Fibroblast of skin of abdomen (primary cell): ENCODE data around the gene VAPA.

ENCODE experiments used
- DNase-seq: peaks from one replicate; pipeline ENCODE4 v3.0.0-alpha.2; 2013

Gene VAPA

DNA sequence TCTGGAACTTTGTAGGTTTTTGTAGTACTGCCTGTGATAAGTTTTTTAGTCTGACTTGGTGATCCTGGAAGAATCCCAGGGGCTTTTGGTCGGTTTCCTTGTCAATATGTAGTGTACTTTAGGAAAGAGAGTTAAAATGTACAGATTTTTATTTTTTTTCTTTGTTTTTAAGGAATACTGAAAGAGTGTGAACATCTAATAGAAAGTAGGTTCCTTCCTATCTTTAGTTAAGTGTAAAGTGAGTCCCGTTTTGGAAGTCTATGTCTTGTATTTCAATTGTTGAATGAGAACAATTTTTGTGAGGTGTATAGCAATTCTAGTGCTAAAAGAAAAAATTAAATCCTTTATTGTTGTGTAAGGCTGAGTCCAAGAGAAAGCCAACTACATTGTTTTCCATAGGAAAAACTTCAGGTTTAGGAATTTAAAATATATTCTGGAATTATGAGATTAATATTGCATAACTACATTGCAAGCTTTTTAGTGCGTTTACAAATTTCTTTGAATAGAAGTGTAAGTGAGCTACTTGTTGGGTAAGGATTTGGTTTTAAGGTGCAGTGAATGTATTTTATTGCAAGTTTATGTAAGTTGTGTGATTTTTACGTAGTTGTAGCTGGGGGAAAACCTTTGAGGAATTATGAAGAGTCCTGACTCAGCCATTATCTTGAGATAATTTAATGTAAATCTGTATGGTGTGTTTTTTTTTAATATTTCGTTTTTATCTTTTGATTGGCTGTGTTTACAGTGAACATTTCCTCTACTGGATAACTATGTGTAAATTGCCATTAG, 1.7 kb downstream of the VAPA start:
- DNase-seq = no peak

- DNase-seq = no peak
Observed at GRCh38 chr18:9916077-9916639, 2.3 kb downstream of the VAPA start.

- no peak for DNase-seq
Observed at GRCh38 chr18:9916808-9917207, 3.0 kb downstream of the VAPA start.

DNA sequence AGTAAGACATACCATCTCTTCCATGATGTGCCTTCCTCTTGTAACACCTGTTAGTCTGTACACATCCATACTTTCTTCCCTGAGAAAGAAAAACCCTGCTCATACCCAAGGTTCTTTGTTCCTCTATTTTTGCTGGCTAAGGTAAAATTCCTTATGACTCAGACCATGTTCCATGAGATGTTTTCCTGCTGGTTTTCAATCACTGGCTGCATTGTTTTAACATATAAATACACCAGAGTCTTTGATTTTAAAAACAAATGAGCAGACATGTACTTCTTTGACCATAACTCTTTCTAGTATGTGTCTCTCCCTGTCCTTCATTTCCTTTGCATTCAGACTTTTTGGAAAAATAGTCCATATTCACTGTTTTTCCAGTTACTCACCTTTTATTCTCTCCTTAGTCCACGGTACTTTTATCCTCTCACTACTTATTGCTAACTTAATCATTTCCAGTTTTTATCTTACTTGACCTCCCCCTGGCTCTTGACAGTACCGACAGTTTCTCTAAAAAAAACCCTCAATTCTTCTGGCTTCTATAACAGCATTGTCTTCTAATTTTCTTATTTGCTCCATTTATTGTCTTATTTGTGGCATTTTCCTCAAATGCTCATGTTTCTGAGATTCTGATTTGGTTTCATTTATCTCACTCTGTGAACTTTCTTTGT, 4.3 kb downstream of the VAPA start:
- DNase-seq = peak; percentile 33

DNA sequence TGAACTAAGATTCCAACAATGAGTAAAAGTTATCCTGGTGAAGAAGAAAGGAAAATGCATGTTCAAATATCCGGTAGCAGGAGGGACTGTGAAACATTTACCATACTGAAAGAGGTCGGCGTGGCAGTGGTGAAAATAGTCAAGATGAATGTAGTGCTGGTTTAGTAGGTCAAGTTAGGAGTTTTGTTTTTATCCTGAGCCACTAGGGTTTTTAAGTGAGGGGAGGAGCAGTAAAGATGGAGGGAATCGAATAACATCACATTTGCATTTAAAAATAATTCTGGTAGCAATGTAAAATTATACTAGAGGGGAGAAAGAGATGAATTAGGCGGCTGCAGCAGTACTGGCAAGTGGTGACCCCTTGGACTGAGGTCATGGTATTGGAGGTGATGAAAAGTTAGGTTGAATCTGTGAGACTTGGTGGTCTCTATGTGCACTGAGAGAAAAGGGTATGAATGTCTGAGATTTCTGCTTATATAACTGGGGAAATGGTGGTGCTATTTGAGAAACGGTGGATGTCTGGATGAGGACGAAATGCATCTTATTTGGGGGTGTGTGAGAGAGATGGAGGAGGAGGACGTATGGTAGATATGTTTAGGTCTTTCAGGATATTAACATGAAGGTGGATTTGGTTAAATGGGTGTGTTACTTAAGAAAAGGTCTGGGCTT, 5.9 kb downstream of the VAPA start:
- DNase-seq = no peak

GRCh38 chr18:9922592-9923311, 8.9 kb downstream of the VAPA start:
- DNase-seq = no peak

DNA sequence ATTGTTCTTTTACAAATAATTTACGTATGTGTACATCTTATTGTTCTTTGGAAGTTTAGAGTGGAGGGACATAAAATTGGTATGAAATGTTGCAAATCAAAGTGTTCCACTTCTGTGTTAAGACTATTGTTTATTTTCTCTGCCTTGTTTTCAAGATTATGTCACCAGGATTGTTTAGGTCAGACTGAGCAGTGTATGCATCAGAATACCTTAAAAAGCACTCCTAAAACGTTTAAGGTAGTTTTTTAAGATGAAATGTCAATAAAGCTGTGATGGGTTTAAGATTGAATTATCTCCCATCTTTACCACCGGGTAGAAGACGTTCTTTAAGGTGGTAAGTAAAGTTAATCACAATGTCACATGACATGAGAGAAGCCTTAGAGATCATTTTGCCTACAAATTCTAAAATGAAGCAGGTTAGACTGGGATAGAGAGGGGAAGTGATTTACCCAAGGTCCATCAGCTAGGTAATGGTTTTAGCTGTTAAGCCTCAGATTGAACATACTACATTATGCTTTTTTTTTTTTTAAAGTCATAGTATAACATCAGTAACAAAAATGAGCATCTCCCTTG, 10.6 kb downstream of the VAPA start:
- no peak for DNase-seq

GRCh38 chr18:9925369-9925768, 11.6 kb downstream of the VAPA start:
- no peak for DNase-seq

DNA sequence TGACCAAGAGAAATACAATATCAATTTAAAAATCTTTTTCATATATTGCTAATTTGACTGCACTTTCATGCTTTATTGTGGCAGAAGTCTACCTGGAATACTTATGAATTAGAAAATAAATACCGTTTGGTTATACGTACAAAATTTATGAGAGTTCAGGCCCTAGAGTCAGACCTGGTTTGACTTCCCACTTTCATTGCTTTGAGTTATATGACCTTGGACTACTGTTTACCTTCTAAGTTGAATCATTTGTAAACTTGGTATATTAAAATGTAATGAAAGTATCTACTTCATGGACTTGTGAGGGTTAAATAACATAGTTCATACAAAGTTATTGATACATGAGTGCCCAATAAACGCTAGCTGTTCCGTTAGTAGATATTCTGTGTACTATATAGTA, 12.0 kb downstream of the VAPA start:
- DNase-seq = no peak

- no peak for DNase-seq
Observed at GRCh38 chr18:9926223-9926894, 12.5 kb downstream of the VAPA start.

DNA sequence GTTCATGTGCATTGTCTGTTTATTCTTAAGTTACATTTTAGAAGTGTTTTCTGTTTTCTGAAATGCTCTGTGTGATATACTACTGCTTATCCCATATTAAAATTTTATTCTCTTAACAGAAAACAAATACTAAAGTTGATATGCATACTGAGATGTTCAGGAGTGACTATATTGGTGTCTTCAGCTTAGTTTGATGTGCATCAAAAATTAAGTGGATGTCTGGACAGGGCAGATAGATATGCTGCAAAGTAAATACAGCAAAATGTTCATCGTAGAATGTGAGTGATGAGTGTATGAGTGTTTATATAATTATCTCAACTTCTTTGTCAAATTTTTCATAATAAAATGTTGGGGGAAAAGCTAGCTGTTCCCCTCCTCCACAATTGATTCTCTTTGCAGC, 13.2 kb downstream of the VAPA start:
- no peak for DNase-seq

GRCh38 chr18:9927392-9928063, 13.7 kb downstream of the VAPA start:
- DNase-seq = no peak

GRCh38 chr18:9928646-9929259, 14.9 kb downstream of the VAPA start:
- no peak for DNase-seq

- no peak for DNase-seq
Observed at GRCh38 chr18:9930299-9930884, 16.6 kb downstream of the VAPA start.

- DNase-seq = no peak
Observed at GRCh38 chr18:9931146-9931545, 17.3 kb downstream of the VAPA start.

DNA sequence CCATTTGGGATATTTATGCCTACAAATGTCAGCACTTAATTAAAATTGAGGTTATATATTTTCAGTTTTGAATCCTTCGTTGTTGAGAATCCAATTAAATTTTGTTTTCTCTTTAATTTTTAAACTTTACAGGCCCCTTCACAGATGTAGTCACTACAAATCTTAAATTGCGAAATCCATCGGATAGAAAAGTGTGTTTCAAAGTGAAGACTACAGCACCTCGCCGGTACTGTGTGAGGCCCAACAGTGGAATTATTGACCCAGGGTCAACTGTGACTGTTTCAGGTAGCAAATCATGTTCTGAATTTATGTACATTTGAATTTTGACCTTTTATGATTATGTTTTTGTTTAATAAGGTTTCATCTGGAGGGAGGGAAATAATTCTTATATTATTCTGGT, 17.9 kb downstream of the VAPA start:
- DNase-seq = no peak

DNA sequence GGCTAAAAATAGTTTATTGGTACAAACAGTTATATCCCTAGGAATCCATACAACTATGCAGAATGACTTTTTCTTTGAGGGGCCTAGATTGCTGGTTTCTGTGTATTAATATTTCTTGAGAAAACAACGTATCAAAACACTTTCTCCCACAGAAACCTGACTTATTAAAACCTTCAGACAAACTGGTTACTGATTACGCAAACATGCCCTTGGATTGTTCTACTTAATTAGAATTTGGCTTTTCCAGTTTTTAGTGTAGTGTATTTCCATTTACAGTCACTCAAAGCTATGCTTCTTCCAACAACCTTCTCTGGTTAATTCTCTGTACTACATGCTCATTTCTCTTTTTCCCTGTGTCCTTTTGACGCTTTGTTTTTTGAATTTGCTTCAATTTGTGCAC, 20.0 kb downstream of the VAPA start:
- no peak for DNase-seq

- DNase-seq = no peak
Observed at GRCh38 chr18:9934274-9934673, 20.5 kb downstream of the VAPA start.

DNA sequence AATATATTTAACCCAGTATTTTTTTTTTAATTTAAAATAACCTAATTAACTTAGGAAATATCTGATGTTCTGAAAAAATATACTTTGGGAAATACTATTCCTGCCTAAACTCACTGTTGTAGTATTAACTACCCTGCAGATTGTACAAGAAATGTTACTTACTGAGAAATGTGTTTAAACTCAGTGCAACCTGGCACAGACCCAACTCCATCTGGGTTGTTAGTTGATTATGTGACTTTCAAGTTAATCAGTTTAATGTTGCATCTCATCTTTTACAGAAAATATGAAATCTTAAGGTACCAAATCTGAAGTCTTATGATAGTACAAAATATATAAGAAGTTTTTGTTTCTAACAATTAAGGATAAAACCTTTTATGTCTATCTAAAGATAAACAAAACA, 27.3 kb downstream of the VAPA start:
- DNase-seq = no peak

DNA sequence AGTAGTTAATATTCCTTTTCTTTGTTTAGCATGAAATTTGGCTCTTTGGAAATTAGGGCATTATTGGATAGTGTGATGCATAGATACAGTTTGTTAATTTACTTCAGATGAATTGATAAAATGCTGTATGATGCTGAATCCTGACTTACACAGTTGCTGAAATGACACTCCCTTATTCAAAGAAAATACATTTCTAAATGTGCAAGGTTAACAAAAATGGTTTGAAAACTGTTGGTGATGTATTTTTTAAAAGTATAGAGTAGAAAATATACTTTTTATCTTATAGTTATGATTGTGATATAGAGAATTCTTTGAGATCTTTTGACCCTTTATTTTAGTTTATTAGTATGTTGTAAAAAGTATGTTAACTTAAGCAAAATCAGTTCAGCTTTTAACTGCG, 27.8 kb downstream of the VAPA start:
- no peak for DNase-seq
